GM10847 (cell line): ENCODE measurements around the gene RNF7.

ENCODE experiments used
- POLR2A ChIP-seq: IDR thresholded peaks from 2 replicates; pipeline ENCODE4 v1.6.1; 2011; ENCODE audit not compliant: insufficient read length; ENCODE audit errors: extremely low read depth

RNF7 gene

DNA sequence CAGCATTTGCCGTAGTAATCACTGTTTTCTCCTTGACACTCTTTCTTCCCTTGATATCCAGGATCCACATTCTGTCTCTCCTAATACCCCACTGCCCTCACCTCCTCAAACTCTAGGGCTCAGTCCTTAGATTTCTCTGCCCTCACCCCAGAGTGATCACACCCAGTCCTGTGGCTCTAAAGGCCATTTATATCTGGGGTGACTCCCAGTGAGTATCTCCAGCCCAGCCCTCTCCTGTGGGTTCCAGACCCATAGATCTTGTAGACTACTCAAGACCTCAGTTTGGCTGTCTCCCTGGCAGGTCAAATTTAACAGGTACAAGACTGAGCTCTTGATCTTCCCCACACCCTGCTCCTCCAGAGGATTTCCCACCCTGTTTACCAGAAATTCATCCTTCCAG lies 26.4 kb downstream of the RNF7 start:
- TF ChIP-seq POLR2A = no peak

DNA sequence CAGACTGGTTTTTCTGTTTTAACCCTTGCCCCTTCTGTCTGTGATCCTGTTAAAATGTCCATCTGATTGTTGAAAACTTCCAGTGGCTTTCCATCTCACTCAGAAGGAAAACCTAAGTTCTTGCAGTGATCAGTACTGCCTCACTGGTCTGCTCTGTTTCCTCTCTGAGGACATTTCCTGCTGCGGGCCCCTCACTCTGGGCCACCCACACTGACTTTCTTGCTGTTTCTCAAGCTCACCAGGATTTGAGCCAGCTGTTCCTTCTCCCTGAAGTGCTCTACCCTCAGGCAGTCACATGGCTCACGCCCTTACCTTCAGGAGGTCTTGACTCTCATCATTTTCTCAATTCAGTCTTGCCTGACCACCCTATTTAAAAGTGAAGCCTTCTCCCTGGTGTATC lies 26.9 kb downstream of the RNF7 start:
- TF ChIP-seq POLR2A = no peak

DNA sequence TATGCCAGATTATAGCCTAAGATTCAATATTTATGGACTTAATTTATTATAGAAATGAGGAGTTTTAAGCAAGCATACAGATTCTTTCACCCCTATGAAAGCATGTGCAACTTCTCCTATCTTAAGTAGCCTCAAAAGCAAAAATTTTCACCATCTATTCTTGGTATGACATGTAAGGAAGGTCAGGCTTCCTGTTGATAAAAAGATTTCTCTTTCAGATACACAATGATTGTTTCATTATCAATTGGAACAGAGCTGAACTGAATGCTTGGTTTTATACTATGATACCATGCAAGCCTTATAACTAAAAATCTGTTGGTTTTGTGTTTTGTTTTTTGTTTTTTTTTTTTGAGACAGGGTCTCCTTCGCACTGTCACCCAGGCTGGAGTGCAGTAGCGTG lies 29.0 kb downstream of the RNF7 start:
- no peak for TF ChIP-seq POLR2A

DNA sequence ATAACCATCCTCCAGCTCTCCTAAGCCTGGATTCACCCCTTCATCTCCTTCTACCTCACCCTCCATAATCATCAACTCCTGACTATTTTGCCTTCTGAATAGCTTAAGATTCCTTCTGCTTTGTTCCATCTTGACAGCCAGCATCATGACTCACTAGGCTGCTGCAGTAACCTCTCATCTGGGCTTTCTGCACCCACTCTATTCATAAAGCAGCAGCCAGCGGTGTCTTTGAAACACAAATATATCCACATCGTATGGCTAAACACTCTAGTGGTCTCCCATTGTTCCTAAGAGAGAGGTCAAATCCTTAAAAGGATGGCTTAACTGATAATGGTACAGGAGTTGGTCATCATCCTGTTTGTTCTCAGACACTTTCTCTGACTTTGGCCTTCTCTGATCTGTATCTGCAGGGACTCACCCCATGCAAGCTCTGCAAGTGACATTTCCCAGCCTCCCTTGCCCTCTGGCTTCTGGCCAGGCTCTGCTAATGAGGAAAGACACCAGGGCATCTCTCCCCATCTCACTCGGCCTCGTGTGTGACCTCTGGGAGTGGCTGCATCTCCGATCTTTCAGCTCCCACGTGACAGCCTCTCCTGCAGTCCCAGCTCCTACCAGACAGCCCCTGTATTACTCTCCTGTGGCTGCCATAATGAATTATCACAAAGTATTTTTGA lies 31.3 kb downstream of the RNF7 start:
- TF ChIP-seq POLR2A = no peak

DNA sequence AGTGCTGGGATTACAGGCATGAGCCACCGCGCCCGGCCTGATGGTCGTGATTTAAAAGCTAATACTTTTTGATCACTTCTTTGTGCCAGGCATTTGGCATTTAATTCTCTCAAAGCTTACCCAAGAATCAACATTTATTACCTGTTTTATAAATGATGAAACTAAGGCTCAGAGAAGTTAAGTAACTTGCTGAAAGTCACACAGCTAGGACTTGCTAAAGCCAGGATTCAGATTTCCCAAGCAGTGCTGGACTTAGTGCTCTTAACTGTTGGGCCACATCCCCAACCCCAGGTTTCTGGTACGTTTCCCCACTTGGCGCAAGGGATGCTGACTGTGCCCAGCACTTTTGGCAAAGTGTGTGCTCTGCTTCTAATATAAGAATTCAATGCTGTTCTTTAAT lies 35.6 kb downstream of the RNF7 start:
- no peak for TF ChIP-seq POLR2A

DNA sequence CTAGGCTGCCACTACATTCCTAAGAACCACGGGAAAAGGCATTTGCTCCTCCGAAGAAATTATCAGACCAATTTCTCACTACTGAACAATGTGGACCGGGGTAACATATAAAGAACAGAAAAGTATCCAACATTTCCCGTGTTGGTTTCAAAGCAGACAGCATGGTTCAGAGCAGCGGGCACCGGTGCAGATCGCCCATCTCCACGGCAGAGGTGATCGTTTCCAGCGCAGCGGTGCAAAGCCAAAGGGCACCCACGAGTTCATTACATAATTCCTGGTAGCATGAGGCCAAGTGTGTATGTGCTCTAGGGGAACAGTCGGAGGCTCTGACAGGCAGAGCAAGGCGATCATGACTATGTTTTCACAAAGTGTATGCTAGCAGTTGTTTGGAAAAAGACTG lies 38.3 kb downstream of the RNF7 start:
- no peak for TF ChIP-seq POLR2A

DNA sequence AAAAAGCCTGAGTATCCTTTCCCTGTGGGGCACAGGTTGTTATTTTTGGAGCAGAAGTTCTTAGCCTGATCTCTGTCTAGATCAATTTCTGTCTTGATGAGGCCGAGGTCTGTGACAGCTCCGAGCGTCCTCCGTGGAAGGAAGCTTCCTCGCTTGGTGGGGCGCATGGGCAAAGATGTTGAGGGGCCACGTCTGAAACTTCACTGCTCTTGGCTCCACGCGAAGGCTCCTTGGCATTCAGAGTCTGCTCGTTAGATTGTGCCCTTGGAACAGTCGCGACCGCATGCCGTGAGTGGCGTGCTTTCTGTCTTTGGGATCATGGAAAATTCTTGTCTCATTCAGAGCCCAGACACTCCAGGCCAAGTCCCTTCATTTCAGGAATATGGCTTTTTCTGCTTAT lies 38.8 kb downstream of the RNF7 start:
- no peak for TF ChIP-seq POLR2A

DNA sequence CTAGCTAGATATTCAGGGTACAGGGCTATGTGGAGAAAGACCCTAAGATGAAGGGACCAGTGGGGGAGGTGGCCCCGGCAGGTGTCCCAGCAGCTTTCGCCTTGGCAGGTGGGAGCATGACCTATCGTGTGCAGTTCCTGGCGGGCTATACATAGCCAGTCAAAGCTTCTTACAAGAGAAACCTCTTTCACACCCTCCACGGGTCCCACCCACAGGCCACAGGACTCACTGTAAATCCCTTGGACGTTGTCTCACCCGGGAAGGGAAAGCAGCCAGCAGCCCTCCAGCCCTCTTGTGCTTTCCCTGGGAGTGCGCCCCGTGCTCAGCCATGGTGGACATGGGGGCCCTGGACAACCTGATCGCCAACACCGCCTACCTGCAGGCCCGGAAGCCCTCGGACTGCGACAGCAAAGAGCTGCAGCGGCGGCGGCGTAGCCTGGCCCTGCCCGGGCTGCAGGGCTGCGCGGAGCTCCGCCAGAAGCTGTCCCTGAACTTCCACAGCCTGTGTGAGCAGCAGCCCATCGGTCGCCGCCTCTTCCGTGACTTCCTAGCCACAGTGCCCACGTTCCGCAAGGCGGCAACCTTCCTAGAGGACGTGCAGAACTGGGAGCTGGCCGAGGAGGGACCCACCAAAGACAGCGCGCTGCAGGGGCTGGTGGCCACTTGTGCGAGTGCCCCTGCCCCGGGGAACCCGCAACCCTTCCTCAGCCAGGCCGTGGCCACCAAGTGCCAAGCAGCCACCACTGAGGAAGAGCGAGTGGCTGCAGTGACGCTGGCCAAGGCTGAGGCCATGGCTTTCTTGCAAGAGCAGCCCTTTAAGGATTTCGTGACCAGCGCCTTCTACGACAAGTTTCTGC lies 40.1 kb downstream of the RNF7 start:
- TF ChIP-seq POLR2A = no peak

DNA sequence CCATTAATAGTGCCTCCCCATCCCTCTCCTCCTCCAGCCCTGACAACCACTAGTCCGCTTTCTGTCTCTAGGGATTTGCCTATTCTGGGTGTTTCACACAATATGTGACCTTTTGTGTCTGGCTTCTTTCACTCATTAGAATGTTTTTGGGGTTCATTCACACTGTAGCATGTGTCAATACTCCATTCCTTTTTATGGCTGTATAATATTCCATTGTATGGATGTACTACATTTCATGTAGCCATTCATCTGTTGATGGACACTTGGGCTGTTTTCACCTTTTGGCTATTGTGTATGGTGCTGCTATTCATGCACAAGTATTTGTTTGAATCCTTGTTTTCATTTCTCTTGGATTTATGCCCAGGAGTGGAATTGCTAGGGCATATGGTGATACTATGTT lies 41.6 kb downstream of the RNF7 start:
- TF ChIP-seq POLR2A = no peak

DNA sequence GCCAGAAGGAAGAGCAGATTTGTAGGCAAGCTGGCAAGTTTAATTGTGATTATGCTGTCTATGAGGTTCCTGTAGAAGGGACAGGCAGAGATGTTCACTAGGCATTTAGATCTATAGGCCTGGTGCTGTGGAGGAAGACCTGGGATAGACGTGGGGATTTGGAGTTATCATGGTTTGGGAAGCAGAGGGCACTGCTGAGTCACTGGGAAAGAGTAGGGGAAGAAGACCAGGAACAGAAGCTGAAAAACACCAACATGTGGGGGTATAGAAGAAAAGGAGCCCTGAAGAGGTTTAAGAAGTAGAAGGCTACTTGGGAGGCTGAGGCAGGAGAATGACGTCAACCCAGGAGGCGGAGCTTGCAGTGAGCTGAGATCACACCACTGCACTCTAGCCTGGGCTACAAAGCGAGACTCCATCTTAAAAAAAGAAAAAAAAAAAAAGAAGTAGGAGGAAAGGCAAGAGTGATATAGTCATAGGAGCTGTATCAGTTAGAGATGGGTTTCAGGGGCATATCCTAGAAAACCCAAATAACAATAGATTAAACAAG lies 44.4 kb downstream of the RNF7 start:
- no peak for TF ChIP-seq POLR2A

DNA sequence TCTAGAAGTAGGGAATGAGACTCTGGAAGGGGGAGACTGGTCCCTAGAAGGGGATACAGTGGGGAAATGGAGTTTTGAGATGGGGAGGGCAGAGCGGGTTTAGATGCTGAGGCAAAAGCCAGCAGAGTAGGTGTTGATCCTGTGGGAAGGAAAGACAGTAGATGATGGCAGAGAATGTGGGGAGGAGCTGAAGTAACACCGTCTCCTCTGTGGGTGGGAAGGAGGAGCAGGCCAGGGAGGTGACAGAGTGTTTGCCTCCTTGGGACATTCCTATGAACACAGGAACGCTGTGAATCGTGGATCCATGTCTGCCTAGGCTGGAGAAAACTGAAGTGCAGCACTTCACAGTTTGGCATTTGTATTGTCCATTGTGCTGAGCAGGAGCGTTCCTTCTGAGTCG lies 45.5 kb downstream of the RNF7 start:
- no peak for TF ChIP-seq POLR2A

DNA sequence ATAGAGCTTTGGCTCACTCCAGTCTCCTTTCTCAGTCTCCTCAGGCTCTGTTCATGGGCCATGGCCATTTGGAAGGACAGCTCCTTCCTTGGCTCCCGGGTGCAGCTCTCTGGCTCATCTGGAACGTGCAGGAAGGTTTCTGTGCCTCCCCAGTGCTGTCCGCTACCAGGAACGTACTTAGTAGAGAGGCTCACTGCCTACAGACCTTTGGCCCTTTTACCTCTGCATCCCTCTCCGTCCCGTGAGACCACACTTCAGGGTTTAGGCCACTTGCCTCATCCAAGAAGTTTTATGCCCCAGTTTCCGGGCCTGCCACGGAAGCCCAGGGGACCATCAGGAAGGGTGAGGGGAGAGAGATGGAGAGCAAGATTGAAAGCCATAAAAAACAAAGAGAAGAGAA lies 46.0 kb downstream of the RNF7 start:
- no peak for TF ChIP-seq POLR2A

DNA sequence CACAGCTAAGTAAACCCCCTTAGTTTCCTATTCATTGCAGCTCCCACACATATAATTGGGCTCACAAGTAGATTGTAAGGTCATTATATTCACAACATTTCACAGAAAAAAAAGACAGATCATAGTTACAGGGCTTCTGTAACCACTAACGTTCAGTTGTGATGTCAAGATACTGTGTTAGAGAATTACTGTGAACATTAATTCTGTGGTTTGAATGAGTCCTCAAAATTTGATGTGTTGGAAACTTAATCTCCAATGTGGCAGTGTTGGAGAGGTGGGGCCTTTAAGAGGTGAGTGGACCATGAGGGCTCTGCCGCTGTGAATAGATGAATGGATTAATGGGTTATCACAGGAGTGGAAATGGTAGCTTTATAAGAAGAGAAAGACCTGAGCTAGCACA lies 46.4 kb downstream of the RNF7 start:
- TF ChIP-seq POLR2A = no peak

DNA sequence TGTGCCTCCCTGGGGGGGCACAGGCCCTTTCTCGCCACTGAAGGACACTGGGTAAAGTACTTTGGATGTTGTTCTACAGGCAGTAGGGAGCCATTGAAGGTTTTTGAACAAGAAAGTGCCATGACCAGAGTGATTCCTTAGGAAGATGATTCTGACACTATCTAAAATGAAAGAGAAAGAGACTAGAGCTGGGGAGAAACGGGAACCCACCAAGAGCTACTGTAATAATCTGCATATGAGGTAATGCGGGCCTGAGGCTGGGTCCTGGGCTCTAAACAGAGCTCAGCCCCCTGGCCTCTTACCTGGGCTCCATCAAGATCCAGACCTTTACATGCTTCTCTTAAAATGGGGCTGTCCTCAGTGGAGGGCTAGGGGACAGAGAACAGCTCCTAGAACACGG lies 50.1 kb downstream of the RNF7 start:
- no peak for TF ChIP-seq POLR2A

DNA sequence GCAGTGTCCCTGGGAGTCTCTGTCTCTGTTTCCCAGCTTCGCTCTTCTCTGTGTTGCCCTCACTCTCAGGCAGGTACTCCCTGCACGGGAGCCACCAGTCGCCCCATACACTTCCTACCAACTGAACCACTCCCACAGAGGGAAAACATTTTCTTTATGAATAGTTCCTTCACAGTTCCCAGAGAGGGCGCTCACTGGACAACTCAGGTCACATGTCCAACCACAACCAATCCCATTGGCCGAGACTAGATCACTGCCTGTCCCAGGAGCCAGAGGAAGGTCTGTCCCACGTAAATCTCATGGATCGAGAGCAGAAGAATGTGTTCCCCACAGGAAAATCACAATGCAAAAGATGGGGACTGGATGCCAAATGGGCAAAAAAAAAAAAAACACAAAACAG lies 51.2 kb downstream of the RNF7 start:
- TF ChIP-seq POLR2A = no peak

DNA sequence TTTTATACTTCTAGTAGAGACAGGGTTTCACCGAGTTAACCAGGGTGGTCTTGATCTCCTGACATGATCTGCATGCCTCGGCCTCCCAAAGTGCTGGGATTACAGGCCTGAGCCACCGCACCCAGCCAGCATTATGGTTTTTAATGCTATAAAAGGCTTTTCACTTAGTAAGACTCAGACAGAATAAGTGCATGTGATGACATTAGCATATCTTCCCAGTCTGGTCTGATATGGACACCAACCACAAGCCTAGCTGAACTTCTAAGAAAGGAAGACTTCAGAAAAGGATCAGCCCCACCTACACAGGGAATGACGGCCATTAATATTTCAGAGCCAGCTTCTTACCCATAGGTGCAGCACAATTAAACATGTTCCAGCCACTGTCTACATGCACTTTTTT lies 52.1 kb downstream of the RNF7 start:
- no peak for TF ChIP-seq POLR2A
